Neural cell (in vitro differentiated cells): ENCODE data around the gene CCDC150.

Source experiments
- CTCF ChIP-seq: fragments of 450-650 bp; IDR thresholded peaks from 2 replicates; pipeline ENCODE4 v1.5.1; 2014; ENCODE audit warnings: antibody characterized with exemption, mild to moderate bottlenecking, moderate library complexity; ENCODE audit not compliant: poor library complexity, severe bottlenecking
- RAD21 ChIP-seq: fragments of 450-650 bp; conservative IDR thresholded peaks from 2 replicates; pipeline ENCODE4 v1.6.1; 2014; ENCODE audit warnings: antibody characterized with exemption, mild to moderate bottlenecking, moderate library complexity
- TAF1 ChIP-seq: IDR thresholded peaks from 2 replicates; pipeline ENCODE4 v1.6.1; 2012; ENCODE audit warnings: low read depth

- TF ChIP-seq CTCF (no peak), TAF1 (no peak), RAD21 (no peak)
Measured at GRCh38 chr2:196657333-196657732, 17.8 kb downstream of the CCDC150 start.
